ENCODE data around the gene MYL4.

DNA sequence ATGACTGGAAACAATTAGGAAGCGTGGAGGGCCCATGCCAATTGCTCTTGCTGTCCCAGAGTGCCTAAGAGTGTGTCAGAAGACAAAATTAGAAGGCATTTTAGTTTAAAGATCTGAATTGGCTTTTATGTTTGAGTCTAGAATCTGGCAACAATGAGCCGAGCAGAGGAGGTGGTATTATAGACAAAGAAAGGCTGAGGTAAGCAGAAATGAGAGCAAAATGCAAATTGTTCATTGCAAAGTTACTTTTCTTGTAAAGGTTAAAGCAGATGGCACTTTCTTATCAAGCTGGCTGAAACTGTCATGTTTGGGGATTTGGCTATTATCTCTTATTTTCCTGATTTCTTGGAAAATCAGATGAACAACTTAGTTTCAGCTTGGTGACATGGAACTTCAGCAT lies 3.3 kb downstream of the MYL4 start:
- TF ChIP-seq POLR2AphosphoS5 (IDR thresholded peaks at IDR 0.05; ENCODE audit: low read depth, low read length) (no peak), POLR2A (IDR thresholded peaks at IDR 0.05; ENCODE audit: low read depth, low read length) (no peak), POU2F2 (IDR thresholded peaks at IDR 0.05; ENCODE audit: low read depth, low read length) (no peak)
